ENCODE measurements around the gene SMG9. TPM values are rescaled to one million over a fixed set of nuclear protein-coding genes. Genes with fewer than 3 reads are reported as not detected.
A peak's percentile ranks its signal among the peaks of the same experiment; 100 is the strongest.

SMG9 gene
- total RNA-seq, 4 donors from 2014 or later = 8.9 to 25.9 (median 17.9) TPM

GRCh38 chr19:43798546-43799409, 44.0 kb upstream of the SMG9 start:
- no peaks in the 10 kb centered on the region for H3K36me3 ChIP-seq

DNA sequence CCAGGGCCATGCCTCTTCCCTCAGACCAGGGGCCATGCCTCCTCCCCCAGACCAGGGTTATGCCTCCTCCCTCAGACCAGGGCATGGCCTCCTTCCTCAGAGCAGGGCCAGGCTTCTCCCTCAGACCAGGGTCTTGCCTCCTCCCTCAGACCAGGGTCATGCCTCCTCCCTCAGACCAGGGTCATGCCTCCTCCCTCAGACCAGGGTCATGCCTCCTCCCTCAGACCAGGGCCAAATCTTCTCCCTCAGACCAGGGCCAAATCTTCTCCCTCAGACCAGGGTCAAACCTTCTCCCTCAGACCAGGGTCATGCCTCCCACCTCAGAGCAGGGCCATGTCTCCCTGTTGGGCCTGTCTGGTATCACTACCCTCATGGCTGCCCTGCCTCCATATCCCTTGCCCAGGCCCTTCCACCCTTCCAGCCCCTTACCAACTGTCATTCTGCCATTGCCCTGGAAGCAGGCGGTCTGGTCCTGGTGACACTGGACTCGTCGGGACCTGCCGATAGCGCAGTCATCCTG, 43.3 kb upstream of the SMG9 start:
- H3K27ac ChIP-seq = peak overlapping the region in 1 of 4 donors; percentile 40
- no peak for ATAC-seq
- peak overlapping the region; percentile 22 to 54 for H3K4me3 ChIP-seq

More at GRCh38 chr19:43798546-43799409, 44.0 kb upstream of the SMG9 start:
- Histone ChIP-seq H3K27me3 (peaks cover 58% of the 10 kb centered on the region), H3K4me1 (peaks cover 0 to 14% (median 0%) of the 10 kb centered on the region in 3 donors), H3K9me3 (no peaks in the 10 kb centered on the region), H3K27ac (peak overlapping the region in 1 of 4 donors; percentile 40), H3K4me3 (peak overlapping the region; percentile 22 to 54)
- TF ChIP-seq POLR2AphosphoS5 (IDR thresholded peaks at IDR 0.05) (no peak), POLR2A (IDR thresholded peaks at IDR 0.05) (no peak), EP300 (IDR thresholded peaks at IDR 0.05) (no peak), CTCF (IDR thresholded peaks at IDR 0.05) (no peak)
- WGBS, 2 donors (ENCODE audit: low coverage in 1 of 2) = 13 to 33% methylated on average over 8 to 33 of the region's 70 CpGs
- ATAC-seq = peak; percentile 46

DNA sequence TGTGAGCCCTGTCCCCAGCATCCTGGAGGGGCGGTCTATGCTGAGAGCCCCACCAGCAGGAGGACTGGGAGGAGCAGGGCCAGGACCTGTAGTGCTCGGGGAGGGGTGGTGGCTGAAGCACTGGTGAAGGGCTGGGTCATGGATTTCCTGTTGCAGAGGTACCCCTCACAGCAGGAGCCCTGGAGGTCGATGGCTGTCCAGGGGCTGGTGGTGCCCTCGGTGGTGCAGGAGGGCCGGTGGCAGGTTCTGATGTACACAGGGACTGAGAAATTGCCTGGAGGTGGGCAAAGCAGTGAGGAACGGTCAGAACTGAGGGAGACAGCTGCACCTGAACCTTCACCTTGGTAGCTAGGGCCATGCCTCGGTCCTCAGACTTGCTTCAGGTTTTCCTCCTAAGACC, 42.8 kb upstream of the SMG9 start:
- no peaks in the 10 kb centered on the region for H3K9me3 ChIP-seq
- 80 to 82% methylated on average over 1 to 2 of the region's 7 CpGs for WGBS, 2 donors (ENCODE audit: low coverage in 1 of 2)
- peaks cover 67% of the 10 kb centered on the region for H3K27me3 ChIP-seq
- no peak overlapping the region for H3K27ac ChIP-seq
- ATAC-seq = no peak
- peaks cover 0 to 14% (median 0%) of the 10 kb centered on the region in 3 donors for H3K4me1 ChIP-seq
- no peak overlapping the region for H3K4me3 ChIP-seq
- TF ChIP-seq EP300 (IDR thresholded peaks at IDR 0.05) (no peak), POLR2A (IDR thresholded peaks at IDR 0.05) (no peak), CTCF (IDR thresholded peaks at IDR 0.05) (no peak), POLR2AphosphoS5 (IDR thresholded peaks at IDR 0.05) (no peak)
- H3K36me3 ChIP-seq = no peaks in the 10 kb centered on the region

More for the DNA sequence above, 43.3 kb upstream of the SMG9 start:
- no peaks in the 10 kb centered on the region for H3K9me3 ChIP-seq
- no CpG with 5 or more reads among the region's 5 CpGs for WGBS, 2 donors (ENCODE audit: low coverage in 1 of 2)
- H3K36me3 ChIP-seq = no peaks in the 10 kb centered on the region
- no peak for TF ChIP-seq POLR2A (IDR thresholded peaks at IDR 0.05)
- no peak for TF ChIP-seq CTCF (IDR thresholded peaks at IDR 0.05)
- TF ChIP-seq EP300 (IDR thresholded peaks at IDR 0.05) = no peak
- no peak for TF ChIP-seq POLR2AphosphoS5 (IDR thresholded peaks at IDR 0.05)
- H3K4me1 ChIP-seq = peaks cover 0 to 14% (median 0%) of the 10 kb centered on the region in 3 donors
- peaks cover 65% of the 10 kb centered on the region for H3K27me3 ChIP-seq

- Histone ChIP-seq H3K36me3 (no peaks in the 10 kb centered on the region), H3K4me3 (no peak overlapping the region), H3K27me3 (peaks cover 63% of the 10 kb centered on the region), H3K9me3 (no peaks in the 10 kb centered on the region), H3K27ac (no peak overlapping the region), H3K4me1 (peaks cover 0 to 14% (median 0%) of the 10 kb centered on the region in 3 donors)
- WGBS, 2 donors (ENCODE audit: low coverage in 1 of 2) = 57% methylated on average over 1 of the region's 6 CpGs; no CpG with 5 or more reads in 1 of the 2 donors
- TF ChIP-seq POLR2A (IDR thresholded peaks at IDR 0.05) (no peak), POLR2AphosphoS5 (IDR thresholded peaks at IDR 0.05) (no peak), EP300 (IDR thresholded peaks at IDR 0.05) (no peak), CTCF (IDR thresholded peaks at IDR 0.05) (no peak)
- ATAC-seq = no peak
Measured at GRCh38 chr19:43797118-43797517, 42.4 kb upstream of the SMG9 start.
